MV-4-11 (cell line): ENCODE data around the gene ZNF687.

Experiments
- DNase-seq: peaks from one replicate; lab custom pipeline; 2025; lab: John Stamatoyannopoulos, UW

ZNF687 gene

DNA sequence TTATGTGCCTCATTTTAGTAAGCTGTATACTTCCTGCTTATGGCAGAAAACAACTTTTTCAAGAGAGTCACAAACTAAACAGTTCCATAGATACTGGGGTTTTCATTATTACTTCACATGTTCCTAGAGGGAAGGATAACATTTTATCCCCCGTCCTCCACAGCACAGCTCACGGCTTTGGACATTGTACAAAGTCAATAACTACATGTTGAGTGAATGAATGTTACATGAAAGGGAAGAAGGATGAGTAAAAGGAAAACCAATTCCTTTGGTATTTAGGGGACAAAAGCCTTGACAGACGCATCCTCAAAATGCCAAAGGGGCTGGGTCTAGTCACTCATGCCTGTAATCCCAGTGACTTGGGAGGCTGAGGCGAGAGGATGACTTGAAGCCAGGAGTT is 30.3 kb downstream of the ZNF687 start:
- DNase-seq, result no peak

DNA sequence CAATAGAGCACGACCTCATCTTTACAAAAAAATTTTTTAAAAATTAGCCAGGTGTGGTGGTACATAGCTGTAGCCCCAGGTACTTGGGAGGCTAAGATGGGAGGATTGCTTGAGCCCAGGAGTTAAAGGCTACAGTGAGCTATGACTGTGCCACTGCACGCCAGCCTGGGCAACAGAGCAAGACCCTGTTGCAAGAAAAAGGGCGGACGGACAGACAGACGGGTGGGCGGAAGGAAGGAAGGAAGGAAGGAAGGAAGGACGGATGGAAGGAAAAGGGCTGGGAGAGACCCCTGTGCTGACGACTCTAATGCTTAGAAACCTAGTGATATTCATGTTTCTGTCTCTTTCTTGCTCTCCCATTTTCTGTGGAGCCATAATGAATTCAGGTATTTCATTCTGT is 30.7 kb downstream of the ZNF687 start:
- no peak for DNase-seq

DNA sequence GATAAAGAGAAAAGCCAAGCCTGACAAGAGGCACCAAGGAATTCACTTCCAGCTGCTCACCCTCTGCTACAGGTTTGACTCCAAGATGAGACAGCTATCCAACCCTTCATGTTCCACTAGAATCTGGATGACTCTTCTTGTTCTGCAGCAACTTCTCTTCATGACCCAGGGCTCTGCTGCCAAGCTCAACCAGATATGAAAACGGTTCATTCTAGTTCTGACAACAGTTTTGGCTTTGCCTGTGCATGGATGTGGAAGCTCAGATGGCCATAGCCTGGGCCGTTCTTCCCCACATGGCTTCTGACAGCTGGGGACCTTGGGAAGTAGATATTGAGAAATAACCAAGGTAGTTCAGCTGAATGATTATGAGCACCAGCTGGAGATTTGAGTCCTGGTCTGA is 31.4 kb downstream of the ZNF687 start:
- no peak for DNase-seq

DNA sequence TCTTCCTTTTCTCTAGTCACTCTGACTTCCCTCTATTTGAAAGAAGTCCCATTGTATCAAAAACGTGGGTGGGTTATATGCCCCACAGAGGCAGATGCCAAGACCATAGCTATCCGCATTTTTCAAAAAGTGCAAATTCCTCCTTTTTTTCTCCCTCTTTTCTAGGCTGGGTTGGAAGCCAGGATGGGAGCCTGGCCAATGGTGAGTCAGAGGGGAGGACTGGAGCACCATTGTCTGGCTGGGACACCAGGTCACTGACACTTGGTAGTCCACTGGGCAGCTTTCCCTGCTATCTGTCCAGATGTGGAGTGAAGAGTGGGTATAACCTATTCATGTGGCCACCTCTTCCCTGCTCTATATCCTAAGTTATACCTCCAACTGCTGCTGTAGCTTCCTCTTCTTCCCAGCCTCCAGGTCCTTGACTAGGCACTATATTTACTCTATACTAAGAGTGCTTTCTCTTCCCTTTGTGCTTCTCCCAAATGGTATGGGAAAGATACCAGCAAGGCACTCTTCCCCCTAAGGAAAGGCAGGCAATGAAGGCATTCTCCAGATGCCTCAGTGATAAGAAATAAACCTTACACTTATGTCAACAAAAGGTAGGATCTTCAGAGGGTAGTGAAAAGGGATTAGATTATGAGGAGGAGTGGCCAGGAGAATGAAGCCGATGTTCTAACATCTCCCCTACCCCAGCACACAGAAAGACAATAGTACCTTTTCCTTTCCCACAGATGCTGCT is 32.2 kb downstream of the ZNF687 start:
- no peak for DNase-seq

DNA sequence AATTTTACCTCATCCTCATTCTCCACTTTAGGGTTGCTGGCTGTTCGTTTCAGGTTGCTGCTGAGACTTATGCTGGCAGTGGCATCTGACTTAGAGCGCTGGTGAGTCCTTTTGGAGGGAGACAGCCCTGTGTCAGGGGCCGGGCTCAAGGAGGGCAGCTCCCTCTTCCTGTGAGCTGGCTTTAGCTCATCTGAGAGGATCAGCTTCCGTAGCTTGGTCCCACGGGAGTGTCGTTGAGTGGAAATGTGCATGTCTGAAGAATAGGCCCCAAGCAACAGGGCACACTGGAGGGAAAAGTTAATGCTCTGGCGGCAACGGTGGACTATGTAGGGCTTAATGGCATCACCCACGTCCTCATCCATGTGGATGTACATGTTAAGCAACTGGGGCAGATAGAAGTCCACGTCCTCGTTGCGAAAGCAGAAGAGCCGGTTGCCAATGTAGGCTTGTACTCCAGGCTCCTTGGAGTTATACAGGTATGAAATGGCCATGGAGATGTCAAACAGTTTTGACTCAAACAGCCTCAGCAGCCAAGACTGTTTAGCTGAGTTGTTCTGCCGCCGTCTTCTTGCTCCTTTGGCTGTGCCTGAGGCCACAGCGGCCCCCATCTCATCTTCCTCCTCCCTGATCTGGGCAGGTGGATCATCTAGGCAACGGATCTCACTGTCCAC is 33.6 kb downstream of the ZNF687 start:
- DNase-seq, result no peak

DNA sequence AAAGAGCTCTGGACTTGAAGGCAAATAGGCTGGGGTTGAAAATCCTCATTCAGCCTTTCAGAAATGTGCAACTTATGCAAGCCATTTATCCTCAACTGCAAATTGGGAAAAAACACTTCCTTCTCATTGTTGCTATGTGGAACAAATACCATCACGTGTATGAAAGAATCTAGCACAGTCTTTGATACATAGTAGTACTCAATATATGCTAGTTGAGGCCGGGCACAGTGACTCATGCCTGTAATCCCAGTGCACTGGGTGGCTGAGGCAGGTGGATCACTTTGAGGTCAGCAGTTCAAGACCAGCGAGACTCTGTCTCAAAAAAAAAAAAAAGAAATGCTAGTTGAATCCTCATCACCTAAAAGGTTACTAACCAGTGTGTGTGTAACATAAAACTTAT is 36.9 kb downstream of the ZNF687 start:
- no peak for DNase-seq

DNA sequence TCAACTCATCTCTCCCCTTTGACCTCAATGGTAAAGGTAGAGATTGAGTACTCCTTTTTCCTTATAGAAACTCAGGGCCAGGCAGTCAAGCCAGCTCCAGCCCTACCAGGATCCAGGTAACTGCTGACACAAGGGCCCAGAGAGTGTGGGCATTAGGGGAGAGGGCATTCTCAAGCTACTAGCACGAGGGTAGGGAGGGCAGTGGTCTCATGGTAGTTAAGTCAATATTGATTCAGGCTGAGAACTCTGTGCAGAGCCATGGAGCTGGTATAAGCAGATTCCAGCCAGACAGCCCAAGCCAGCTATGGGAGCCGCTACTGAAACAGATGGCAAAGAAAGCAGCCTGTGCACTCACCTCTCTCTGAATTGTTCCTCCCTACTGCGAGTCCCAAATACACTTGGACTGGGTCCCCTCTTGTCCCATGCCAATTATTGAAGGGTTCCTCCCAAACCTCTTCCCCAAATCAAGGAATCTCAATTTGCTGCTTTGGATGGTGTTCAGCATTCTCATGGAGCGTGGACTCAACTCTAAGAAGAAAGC is 42.4 kb downstream of the ZNF687 start:
- DNase-seq, result no peak

DNA sequence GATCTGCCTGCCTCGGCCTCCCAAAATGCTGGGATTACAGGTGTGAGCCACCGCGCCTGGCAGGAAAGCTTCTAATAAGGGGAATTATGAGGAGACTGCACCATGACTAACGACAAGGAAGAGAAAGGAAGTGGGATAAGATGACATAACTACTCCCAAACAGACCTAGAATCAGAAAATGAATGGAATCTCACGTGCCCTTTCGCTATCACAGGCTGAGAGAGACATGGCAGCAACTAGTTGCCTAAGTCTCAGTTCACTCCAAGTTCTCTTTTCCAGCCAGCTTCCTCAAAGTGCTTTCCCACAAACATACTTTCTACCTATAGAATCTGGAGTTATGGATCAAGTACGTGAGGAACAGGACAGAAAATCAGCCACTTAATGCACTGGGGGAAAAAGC is 43.1 kb downstream of the ZNF687 start:
- DNase-seq, result no peak

- DNase-seq, result no peak
Measured at GRCh38 chr1:151325646-151326429, 43.7 kb downstream of the ZNF687 start.

DNA sequence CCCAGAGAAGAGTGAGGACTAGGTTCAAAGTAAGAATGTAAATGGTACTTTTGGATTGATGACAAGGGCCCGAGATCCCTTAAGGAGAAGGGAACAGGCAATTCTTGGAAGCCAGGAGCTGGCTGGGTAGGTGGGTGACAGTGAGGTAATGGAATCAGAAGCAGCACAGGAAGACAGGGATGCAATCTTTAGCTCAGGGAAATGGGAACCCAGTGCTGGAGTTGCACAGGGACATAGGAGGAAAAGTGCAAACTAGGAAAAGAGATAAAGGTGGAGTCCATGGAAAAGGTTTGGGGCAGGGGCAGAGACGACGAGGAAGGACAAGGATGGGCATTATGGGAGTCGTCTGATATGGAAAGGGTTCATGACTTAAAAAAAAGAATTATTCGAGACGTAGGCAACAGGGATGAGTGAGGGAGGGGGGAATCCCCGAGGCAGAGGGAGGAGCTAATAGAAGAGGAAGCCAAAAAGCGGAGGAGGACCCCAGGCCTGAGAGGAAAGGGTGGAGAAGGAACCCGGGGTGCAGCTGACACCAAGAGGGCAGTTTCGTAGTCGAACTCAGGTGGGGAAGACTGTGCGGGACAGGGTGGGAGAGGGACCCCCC is 44.6 kb downstream of the ZNF687 start:
- DNase-seq, result peak; percentile 71

DNA sequence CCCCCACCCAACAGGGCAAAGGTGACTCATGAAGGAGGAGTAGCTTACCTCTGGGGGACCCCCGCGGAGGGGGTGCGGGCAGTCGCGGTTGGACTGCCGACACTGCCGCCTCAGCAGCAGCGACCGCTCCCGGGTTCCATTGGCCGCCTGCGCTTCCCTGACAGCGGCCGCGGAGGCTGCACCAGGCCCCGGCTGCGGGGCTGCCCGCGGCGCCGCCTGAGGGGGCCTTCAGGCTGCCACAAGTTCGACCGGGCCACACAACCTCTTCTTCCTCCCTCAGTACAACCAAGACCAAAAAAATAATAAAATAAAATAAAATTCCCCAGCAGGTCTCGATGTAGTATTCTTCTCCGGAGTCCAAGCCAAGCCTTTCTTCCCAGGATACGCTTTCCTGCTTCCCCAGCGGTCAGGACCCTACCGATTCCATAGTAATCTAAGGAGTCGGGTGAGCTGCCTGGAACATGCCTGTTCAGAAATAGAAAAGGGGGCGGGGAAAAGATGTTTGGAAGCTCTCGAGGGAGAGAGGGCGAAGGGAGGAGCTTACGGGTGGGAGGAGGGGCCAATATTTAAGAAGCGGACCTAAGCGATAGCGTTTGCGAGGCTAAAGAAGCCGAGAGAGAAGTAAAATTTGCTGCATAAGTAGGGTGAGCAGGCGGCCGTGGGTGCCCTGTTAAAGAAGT is 45.3 kb downstream of the ZNF687 start, which contains the start of gene PI4KB:
Gene PI4KB (minus strand): TSS at position 194 of the 680 bp plus-strand sequence. CDS start 10,935 bp downstream, outside the sequence.
- peak; percentile 98 for DNase-seq

DNA sequence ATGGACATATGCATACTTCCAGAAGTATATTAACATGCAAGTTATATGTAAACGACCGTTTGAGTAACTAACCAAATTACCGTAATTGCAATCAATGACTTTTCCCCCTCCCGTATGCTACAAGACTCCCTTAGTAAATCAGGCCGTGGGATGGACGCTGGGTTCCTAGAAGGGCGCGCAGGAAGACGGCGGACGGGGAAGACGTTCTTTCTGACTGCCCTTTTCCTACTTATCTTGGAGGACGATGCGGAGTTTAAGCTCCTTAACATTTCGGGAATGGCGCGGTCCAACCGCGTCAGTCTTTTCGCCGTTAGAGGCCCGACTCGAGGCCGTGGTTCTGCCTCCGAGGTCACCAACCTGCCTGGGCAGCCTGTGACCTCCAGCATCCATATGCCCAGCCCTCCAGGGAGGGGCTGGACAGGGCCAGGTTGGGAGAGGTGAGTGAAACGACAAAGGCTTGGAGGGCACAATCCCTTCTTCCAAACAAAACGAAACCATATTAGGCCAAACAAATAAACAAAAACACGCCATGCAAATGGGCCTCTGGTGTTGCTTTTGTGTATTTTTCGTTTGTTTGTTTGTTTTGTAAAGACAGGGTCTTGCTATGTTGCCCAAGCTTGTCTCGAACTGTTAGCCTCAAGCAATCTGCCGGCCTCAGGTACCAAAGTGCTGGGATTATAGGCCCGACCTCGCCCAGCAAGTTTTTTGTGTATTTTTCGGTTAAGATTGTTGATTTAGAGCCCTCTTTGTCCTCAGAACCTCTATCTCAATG is 46.0 kb downstream of the ZNF687 start:
- no peak for DNase-seq

GRCh38 chr1:151334822-151335221 is 52.7 kb downstream of the ZNF687 start:
- DNase-seq, result no peak

- no peak for DNase-seq
Measured at GRCh38 chr1:151336556-151336955, 54.5 kb downstream of the ZNF687 start.

DNA sequence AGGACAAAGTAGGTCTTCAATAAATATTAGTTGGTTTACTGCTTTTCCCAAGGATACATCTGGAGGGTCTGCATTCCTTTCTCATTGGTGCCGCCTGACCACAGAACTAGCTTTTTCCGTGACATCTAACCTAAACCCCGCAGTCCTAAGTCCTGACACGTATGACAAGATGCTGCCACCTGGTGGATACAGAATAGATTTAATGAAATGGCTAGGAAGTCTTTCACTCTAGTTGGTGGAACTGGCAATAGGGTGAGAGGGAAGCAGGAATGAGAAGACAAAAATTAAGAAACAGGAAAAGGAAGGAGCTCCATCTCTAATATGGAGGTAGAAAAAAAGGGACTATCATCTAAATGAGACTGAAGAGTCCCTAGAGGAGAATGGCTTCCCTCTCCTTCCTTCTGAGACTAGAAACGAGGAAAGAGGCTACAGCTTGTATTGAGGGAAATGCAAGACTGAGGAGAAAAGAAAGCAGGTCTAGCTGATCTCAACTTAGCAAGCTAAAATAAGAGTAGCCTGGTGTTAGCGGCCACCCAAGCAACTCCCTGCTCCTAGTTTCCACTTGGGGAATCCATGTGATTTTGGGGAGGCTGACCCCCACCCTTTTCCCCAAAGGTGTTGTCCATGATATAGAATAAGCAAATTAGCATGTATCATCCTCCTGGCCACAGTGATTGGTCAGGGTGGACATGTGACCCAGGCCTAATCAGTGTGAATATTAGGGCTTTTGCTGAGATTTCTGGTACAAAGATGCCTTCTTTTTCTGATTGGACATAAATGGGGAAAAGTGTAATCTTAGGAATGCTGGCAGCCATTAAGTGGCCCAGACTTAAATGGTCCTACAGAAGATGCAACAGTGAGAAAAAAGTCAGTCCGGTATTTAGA is 59.0 kb downstream of the ZNF687 start:
- peak; percentile 78 for DNase-seq
